Measurements from ENCODE around the gene GOLGA8B.
"Not testable (repeated sequence)": the region's sequence is repeated elsewhere in the genome, so short reads cannot be mapped to it uniquely, and the experiment has no call there.

Gene GOLGA8B, protein sequence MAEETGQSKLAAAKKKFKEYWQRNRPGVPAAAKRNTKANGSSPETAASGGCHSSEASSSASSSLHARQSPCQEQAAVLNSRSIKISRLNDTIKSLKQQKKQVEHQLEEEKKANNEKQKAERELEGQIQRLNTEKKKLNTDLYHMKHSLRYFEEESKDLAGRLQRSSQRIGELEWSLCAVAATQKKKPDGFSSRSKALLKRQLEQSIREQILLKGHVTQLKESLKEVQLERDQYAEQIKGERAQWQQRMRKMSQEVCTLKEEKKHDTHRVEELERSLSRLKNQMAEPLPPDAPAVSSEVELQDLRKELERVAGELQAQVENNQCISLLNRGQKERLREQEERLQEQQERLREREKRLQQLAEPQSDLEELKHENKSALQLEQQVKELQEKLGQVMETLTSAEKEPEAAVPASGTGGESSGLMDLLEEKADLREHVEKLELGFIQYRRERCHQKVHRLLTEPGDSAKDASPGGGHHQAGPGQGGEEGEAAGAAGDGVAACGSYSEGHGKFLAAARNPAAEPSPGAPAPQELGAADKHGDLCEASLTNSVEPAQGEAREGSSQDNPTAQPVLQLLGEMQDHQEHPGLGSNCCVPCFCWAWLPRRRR

DNA sequence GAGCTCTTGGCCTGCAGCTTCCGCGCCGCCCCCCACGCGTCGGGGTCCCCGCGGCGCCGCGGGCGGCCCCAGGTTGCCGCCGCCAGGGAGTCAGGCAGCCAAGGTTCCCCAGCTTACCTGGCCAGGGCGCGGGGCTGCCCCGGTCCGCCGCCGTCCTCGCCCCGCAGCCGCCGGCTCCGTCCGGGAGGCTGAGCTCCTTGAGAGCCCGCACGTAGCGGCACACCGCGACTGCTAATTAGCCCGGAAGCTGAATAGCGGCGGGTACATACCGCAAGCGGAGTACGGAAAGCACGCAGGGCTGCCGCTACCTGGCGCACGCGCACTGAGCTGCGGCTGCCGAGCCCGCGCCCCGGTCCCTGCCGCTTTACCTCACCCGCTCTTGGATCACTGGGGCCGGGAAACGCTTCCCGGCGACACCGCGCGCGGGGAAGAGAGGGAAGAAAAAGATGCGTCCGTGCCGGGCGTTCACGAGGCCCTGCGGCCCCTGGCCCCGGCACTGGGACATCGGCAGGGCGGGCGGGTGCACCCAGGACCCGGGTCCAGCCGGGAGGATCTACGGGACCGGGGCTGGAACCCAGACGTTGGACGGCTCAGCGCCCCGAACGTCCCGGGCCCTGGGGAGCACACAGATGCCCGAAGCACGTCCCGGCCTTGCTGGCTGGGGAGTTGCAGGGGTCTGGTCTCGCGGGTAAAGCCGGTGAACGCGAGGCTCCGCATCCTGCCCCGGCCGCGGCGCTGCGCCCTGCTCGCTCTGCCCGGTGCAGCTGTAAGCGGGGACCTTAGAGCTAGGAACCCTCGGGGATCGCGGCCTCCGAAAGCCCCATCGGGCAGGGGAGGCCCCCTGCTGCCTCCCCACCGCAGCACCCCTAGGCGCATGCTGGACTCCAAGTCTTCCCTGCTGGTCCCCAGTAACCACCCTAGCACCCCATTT is at the start of gene GOLGA8B:
GOLGA8B (minus strand) TSS at position 253 of the 931 bp plus-strand sequence. CDS start 47,739 bp downstream, outside the sequence.
- peak within 1 kb of the TSS; percentile 57 for H3K4me3 ChIP-seq (ENCODE audit: low read depth, low read length)

DNA sequence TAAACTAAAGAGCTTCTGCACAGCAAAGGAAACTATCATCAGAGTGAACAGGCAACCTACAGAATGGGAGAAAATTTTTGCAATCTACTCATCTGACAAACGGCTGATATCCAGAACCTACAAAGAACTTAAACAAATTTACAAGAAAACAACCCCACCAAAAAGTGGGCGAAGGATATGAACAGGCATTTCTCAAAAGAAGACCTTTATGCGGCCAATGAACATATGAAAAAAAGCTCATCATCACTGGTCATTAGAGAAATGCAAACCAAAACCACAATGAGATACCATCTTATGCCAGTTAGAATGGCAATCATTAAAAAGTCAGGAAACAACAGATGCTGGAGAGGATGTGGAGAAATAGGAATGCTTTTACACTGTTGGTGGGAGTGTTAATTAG is 49.7 kb upstream of the GOLGA8B start:
- not testable (repeated sequence) for H3K4me3 ChIP-seq (ENCODE audit: low read depth, low read length)

DNA sequence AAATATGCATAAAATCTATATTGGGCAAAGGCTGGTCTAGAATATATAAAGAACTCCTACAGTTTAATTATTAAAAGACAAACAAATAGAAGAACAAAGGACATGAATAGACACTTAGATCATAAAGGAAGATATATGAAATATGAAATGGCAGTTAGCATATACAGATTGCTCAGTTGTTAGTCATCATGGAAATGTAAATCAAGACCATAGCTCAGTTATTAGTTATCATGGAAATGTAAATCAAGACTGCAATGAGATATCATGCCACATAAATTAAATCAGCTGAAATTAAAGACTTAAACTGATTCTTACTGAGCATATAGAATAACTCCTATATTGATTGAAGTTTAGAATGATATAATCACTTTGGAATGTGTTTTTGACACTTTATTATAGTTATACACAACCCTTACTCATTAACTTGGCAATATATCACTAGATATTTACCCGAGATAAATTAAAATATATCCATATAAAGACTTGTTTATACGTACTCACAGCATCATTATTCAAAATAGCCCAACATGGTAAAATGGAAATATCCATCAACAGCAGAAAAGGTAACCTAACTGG is 45.2 kb upstream of the GOLGA8B start:
- H3K4me3 ChIP-seq (ENCODE audit: low read depth, low read length): no peak overlapping the region

DNA sequence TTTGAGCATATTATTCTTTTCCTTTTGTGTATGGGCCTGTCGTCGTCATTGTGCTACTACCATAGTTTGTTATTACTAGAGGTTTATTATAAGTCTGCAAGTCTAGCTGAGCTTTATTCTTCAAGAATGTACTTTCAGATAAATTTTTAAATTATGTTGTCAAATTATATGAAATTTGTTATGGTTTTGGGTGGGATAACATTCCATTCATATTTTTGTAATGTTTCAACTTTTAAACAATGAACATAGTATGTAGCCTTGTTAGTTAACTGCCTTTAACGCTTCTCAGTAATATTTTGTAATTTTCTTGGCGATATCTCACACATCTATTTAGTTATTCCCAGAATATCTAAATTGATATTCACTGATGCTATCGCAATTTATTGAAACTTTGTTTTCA is 41.6 kb upstream of the GOLGA8B start:
- H3K4me3 ChIP-seq (ENCODE audit: low read depth, low read length): no peak overlapping the region

DNA sequence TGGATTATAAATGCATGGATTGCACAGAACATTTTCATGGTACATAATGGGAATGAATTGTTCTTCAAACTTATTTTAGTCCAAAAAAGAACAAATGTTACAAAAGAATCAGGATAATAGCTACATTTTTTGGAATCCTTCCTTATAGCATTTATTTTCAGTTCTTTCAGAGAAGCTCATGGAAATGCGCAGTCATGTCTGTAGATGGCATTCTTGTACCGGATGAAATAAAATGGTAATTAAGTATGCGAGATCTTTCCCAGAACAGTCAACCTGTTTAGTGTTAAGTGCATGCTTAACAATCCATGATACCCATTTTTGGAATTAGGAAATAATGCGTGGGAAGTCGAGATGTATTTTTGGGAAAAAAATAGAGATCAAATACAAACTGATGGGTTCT is 38.2 kb upstream of the GOLGA8B start:
- H3K4me3 ChIP-seq (ENCODE audit: low read depth, low read length): no peak overlapping the region

DNA sequence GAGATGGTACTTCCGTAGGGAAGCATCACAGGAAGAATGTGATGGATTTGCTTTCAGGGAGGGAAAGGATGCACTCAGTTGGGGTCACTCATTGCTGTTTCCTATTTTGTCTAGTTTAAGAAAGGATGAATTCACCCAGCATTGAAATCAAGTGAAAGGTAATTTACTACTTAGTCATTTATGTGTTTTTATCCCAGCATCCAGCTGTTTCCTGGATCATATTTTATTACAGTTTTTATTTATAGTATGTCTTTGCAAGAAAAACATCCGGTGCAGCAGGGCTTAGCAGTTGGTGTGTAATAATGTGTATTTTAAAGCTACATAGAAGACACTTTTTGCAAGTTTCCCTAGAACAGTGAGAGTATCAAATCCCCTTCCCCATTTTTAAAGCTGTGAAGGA is 37.4 kb upstream of the GOLGA8B start:
- H3K4me3 ChIP-seq (ENCODE audit: low read depth, low read length): no peak overlapping the region

DNA sequence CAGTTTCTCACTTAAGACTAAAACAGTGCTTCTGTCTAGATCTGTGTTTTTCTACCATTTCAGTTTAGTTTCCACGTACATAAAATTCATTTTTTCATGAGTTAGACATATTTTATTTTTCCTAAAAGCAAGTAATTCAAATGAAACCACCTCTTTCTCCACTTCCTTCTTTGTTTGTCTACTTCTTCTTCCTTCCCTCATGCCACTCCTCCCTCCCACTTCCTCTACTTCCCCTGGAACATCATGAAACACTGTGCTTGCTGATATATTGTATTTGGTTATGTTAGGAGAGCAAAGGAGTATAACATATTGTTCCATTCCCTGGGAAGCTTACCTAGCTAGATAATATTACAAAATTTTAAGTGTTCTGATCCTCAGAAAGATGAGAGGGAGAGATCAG is 36.7 kb upstream of the GOLGA8B start:
- no peak overlapping the region for H3K4me3 ChIP-seq (ENCODE audit: low read depth, low read length)

DNA sequence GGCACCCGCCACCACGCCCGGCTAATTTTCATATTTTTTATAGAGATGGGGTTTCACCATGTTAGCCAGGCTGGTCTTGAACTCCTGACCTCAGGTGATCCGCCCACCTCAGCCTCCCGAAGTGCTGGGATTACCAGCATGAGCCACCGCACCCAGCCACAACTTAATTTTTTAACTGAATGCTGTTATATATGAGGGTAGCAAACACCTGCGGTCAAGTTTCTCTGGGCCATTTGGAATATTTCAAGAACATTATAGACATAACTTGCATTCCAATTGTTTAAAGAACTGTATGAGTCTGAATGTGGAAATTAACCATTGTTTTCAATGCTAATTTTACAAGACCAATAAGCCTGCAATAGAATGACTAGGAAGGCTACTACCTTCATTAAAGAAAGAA is 35.7 kb upstream of the GOLGA8B start:
- no peak overlapping the region for H3K4me3 ChIP-seq (ENCODE audit: low read depth, low read length)

DNA sequence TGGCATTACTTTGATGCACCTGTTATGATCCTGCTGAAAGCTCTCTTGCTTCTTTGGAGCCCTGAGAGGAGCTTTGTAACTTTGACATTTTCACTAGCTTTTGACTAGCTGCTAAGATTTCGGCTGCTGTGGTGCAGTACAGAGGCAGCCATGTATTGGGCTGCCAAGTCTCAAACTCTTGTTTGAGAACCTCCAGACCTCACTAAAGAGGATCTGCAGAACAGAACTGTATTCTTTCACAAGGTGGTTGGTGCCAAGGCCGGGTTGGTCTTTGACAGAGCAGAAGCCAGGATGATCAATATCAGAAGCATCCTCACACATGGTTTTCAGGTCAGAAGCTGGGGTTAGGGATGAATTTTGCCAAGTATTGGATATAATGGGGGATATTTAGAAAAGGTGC is 34.6 kb upstream of the GOLGA8B start:
- no peak overlapping the region for H3K4me3 ChIP-seq (ENCODE audit: low read depth, low read length)

DNA sequence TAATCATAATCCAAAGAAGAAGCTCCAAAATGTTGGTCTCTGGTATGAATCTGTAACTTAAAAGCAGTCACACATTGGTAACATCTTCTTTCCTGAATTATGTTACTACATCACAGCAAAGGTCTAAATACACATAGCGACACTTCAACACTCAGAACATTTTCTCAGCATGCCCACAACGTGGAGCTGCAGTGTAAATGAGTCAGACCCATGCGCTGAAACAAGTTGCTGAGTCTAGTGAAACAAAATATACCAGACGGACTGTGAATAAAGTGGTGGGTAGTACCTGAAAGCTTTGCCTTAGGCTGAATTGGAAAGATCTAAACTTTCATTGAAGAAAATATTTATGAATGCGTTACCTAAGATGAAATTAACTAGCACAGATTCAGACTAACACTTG is 33.2 kb upstream of the GOLGA8B start:
- H3K4me3 ChIP-seq (ENCODE audit: low read depth, low read length): no peak overlapping the region

DNA sequence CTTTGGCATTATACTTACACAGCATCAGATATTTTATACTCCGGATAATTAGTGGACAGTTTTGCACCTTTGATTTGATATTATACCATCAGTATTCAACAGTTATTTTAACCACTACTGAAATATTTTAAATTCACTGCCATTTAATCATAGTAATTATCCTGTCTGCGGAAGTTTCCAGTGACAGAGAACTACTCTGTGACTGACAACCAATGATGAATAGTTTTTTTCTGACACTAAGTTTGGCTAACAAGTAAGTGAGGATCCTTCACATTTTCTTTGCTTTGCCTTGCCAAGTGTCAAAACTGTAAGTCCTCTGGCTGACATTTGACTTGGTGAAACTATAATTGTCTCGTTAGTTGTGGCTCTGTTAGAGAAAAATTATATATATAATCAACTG is 30.5 kb upstream of the GOLGA8B start:
- no peak overlapping the region for H3K4me3 ChIP-seq (ENCODE audit: low read depth, low read length)

DNA sequence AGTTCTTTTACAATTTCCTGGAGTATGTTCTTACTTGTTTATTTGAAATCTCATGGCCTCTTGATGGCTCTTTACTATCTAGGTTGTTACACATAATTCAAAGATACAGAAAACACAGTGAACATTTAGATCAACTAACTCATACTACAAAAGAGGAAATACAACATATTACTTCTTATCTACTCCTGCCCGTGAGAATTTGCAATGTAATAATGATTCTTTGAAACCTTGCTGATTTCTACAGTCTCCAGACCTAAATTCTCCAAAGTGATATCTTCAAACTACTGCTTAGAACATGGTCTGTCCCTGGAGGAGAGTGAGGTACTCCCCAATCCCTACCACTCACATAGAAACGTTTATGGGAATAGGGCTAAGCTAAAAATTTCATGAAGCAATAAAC is 29.9 kb upstream of the GOLGA8B start:
- H3K4me3 ChIP-seq (ENCODE audit: low read depth, low read length): no peak overlapping the region

DNA sequence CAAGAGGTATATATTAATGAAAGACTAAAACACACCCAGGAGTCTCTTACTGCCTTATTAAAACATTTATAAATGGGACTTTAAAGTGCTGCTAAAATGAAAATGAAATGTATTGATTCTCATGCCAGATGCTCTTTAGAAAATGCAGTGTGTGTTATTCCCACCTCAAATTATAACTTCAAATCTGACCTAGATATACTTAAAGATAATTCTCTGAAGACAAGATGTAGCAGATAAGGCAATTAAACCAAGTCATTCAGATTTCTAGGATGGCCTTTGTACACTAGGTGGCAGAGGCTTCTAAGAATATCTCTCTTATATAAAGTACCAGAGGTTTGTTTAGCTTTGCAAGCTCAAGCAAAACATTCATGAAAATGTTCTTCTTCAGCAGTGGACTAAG is 26.9 kb upstream of the GOLGA8B start:
- no peak overlapping the region for H3K4me3 ChIP-seq (ENCODE audit: low read depth, low read length)

DNA sequence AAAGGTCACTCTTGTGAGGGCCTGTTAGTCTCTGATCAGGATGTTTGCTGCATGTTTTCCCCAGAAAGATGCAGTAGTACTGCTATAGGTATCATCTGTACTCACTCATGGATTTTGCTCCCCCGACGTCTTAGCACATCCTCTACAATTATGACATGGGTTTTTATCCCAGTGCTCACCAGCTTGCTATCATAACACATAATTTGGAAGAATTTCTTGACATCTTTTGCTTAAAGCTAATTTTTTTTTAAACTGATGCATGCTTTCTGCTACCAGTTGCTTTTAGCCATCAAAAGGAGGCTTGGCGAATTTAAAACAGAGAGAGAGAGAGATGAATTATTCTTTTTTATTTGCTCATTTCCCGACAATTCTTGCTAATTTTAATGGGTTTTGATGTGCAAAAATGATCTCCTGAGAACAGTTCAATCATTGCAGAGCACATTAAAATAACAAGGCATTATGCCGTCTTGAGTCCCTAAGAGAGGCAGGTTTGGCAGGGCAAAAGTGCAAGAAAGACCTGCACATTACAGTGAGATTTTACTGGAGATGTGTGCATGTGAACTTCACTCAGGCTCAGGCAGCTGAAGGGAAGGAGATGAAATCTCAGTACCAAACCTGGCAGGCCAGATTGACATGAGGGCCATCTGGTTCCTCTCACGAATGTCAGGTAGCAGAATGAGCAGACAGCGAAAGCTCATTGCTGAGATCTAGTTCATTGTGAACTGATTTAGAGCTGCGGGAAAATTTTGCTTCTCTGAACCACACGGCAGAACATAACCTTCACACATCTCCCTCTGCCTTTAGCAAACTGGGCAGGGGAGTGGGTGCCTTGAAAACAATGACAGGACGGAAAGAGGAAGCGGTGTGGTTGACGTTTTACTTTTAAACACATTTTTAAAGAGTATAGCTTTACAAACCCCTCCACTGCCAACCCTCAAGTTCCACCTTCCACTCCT is 25.9 kb upstream of the GOLGA8B start:
- H3K4me3 ChIP-seq (ENCODE audit: low read depth, low read length): no peak overlapping the region

DNA sequence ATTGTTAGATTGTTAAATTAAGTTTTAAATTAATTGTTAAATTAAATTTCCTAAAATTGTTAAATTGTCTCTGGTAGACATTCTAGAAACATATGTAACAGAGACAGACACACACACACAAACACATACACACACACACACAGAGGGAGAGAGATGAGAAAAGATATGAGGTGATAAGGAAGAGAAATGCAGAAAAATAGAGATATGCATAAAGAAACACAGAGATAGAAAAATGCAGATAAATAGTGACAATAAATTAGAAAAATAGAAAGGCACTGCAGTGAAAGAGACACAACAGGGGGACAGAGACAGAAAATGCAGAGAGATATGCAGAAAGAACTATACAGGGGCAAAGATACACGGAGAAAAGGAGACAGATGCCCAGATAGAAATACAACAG is 25.1 kb upstream of the GOLGA8B start:
- no peak overlapping the region for H3K4me3 ChIP-seq (ENCODE audit: low read depth, low read length)

DNA sequence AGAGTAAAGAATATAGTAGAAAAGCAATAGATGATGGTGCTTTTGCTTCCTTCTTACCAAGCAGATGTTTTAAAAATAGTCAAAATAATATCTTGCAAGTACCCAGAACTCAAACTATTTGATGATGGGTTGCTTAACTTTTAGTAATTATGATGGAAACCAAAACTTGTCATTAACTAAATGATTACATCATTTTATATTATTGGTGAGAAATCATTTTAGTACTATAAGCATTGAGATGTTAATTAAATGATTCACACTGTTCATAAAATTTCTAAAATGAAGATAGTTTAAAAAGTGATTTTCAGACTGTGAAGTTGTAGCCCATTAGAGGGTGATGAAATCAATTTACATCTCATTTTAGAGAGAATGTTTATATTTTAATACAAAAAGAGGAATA is 24.4 kb upstream of the GOLGA8B start:
- H3K4me3 ChIP-seq (ENCODE audit: low read depth, low read length): no peak overlapping the region

DNA sequence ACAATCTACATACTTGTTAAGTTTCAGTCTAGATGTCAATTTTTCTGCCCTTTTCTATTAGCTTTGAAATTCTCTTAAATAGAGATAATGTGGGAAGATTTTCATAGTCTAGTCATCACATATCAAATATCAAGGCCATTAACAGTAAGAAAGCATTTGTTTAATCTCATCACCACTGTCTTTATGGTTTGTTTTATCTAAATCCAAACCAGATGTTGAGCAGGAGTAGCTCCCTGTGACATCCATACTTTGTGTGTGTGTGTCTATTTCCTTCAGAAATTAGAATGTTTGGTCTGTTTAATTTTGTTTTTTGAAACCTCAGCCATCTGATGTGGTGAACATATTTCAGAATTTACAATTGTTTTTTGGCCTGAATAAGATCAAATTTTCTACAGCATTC is 23.1 kb upstream of the GOLGA8B start:
- H3K4me3 ChIP-seq (ENCODE audit: low read depth, low read length): no peak overlapping the region

DNA sequence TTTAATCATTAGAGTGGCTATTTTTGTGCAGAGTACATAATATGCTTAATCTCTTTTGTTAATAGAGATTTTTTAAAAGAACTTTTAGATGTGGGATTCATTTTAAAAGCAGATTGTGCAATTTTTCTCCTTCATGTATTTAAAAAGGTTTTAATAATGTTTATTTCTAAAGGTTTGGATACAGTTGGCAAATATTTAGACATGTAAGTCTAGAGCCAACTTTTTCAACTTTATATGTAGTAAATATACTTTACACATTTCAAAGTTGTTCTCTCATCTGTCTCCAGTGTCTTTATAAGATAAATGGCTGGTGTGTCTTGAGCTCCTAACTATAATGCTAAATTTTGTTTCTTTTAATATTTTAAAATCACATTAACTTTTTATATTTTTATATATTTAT is 22.7 kb upstream of the GOLGA8B start:
- H3K4me3 ChIP-seq (ENCODE audit: low read depth, low read length): no peak overlapping the region

DNA sequence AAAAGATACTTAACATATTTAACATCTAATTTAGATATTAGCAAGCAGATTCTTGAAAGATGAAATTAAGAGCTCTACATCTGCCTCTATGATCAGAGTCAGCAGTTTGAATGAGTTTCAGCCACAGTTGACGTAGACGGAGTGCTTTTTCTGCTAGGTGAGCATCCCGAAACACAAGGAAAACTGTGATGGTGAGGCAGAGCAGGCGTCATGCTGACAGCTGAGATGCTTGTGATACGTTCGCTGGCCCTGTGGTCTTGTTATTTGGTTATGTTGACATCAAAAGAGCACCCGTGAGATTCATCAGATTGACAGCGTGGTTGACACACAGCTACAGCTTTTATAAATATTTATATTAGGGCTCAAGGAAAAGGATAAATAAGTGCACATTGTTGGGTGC is 19.6 kb upstream of the GOLGA8B start:
- H3K4me3 ChIP-seq (ENCODE audit: low read depth, low read length): no peak overlapping the region

DNA sequence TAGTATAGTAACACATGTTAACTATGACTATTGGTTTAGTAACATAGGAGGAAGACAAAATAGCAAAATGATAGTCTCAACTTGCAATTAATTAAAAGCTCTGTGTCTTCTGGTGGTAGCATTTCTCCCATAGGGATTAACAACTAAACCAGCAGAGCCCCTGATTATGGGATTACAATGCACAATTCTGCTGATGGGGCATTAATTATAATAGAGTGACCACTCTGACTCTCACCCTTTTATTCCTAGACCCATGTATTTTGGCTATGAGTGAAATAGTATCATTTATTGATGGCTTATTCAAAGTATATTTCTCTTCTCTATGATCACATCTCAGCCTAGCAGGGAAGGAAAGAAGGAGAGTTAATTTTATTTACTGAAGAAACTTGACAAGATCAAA is 17.5 kb upstream of the GOLGA8B start:
- H3K4me3 ChIP-seq (ENCODE audit: low read depth, low read length): no peak overlapping the region

All from iPS-11a (cell line).